ENCODE data around the gene RPL6. TPM values are rescaled to one million over a fixed set of nuclear protein-coding genes. Genes with fewer than 3 reads are reported as not detected.
"Not testable (repeated sequence)": the region's sequence is repeated elsewhere in the genome, so short reads cannot be mapped to it uniquely, and the experiment has no call there.

The RPL6 gene
- total and polyA plus RNA-seq, 9 of the 15 experiments (the other 6 are each of a cell fraction or from before 2014, with no cell fraction given) = 1,519 to 3,103 (median 2,396) TPM

DNA sequence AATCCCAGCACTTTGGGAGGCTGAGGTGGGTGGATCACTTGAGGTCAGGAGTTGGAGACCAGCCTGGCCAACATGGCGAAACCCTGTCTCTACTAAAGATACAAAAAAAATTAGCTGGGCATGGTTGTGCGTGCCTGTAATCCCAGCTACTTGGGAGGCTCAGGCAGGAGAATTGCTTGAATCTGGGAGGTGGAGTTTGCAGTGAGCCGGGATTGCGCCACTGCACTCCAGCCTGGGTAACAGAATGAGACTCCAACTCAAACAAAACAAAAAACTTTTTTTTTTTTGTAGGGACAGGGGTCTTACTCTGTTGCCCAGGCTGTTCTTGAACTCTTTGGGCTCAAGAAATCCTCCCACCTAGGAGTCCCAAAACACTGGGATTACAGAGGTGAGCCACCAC lies 6.1 kb upstream of the RPL6 start:
- DNase-seq (ENCODE audit: extremely low read depth in 1 of 4, low spot score in 3 of 4); H3K9me1 ChIP-seq (ENCODE audit: control insufficient read depth, insufficient read depth, low read length); ATAC-seq; H3K4me3 ChIP-seq; H3K4me2 ChIP-seq (ENCODE audit: insufficient read depth, low read length); H4K20me1 ChIP-seq (replicated peaks; ENCODE audit: control insufficient read depth, insufficient read depth, low read length); H3K9me3 ChIP-seq (replicated peaks; ENCODE audit: control insufficient read depth, insufficient read depth, low read depth, low read length); H3K9ac ChIP-seq (ENCODE audit: insufficient read depth in 1 of 2, low read depth in 2 of 2, low read length in 2 of 2); intact Hi-C loops (cut with micrococcal nuclease); H3K27ac ChIP-seq (ENCODE audit: extremely low read depth, low read depth, low read length); H3K27me3 ChIP-seq (ENCODE audit: control insufficient read depth in 2 of 2, insufficient read depth in 2 of 2, low read length in 2 of 2); H2AFZ ChIP-seq (ENCODE audit: low read depth, low read length); BruUV-seq (replicated peaks); CTCF ChIA-PET (ENCODE audit: low intra/inter-chr PET ratio); in situ Hi-C loops (cut with MboI); H3K36me3 ChIP-seq (ENCODE audit: control insufficient read depth, insufficient read depth, low read length); FAIRE-seq: not testable (repeated sequence)
- peak; percentile 53 for TF ChIP-seq CEBPB (tag; IDR thresholded peaks at IDR 0.05)
- peaks cover 18 to 20% of the 10 kb centered on the region in 2 experiments; a peak in 4 of 5 replicates for H3K4me1 ChIP-seq (replicated peaks in 1 of 2; ENCODE audit: control insufficient read depth in 2 of 2, insufficient read depth in 2 of 2, low read length in 2 of 2)
- POLR2A ChIA-PET = interaction anchor here (2.7 kb wide), 1 partner anchor 11 kb away, joined by 13 read pairs; no protein-coding TSS in a partner anchor
- H3K79me2 ChIP-seq (ENCODE audit: control insufficient read depth, insufficient read depth, low read length) = peaks cover 31% of the 10 kb centered on the region
- WGBS (ENCODE audit: insufficient coverage, low coverage, missing lambda C conversion rate) = 93% methylated on average over 3 of the region's 4 CpGs

GRCh38 chr12:112413855-112414625 lies 4.6 kb upstream of the RPL6 start:
- in situ Hi-C loops (cut with MboI) (no loop called here), intact Hi-C loops (cut with micrococcal nuclease) (no loop called here)
- Histone ChIP-seq H3K27ac (ENCODE audit: extremely low read depth, low read depth, low read length) (peak overlapping the region; percentile 55), H3K9me1 (ENCODE audit: control insufficient read depth, insufficient read depth, low read length) (no peaks in the 10 kb centered on the region), H3K4me3 (no peak overlapping the region), H4K20me1 (replicated peaks; ENCODE audit: control insufficient read depth, insufficient read depth, low read length) (no peaks in the 10 kb centered on the region; the same call in 1 of the 2 replicates), H3K9me3 (replicated peaks; ENCODE audit: control insufficient read depth, insufficient read depth, low read depth, low read length) (no peaks in the 10 kb centered on the region), H3K79me2 (ENCODE audit: control insufficient read depth, insufficient read depth, low read length) (peaks cover 21% of the 10 kb centered on the region), H3K36me3 (ENCODE audit: control insufficient read depth, insufficient read depth, low read length) (no peaks in the 10 kb centered on the region), H3K4me1 (replicated peaks in 1 of 2; ENCODE audit: control insufficient read depth in 2 of 2, insufficient read depth in 2 of 2, low read length in 2 of 2) (peaks cover 14 to 15% of the 10 kb centered on the region in 2 experiments; a peak in 4 of 5 replicates), H3K27me3 (ENCODE audit: control insufficient read depth in 2 of 2, insufficient read depth in 2 of 2, low read length in 2 of 2) (no peaks in the 10 kb centered on the region), H3K9ac (ENCODE audit: insufficient read depth in 1 of 2, low read depth in 2 of 2, low read length in 2 of 2) (0 out of 4 replicates have a peak overlapping the region, but pooled peaks of 1 of the 2 experiments have one; percentile 8), H3K4me2 (ENCODE audit: insufficient read depth, low read length) (peak overlapping the region; percentile 61), H2AFZ (ENCODE audit: low read depth, low read length) (peak overlapping the region; percentile 66)
- ChIA-PET CTCF (ENCODE audit: low intra/inter-chr PET ratio) (interaction anchor here (0.7 kb wide), 1 partner anchor 135 kb away, joined by 3 read pairs; no protein-coding TSS in a partner anchor), POLR2A (interaction anchor here (0.9 to 2.7 kb wide), 4 partner anchors 9 to 216 kb away, joined by 3 to 13 read pairs (median 4); no protein-coding TSS in a partner anchor)
- FAIRE-seq (peak; percentile 68), ATAC-seq (no peak), DNase-seq (ENCODE audit: extremely low read depth in 1 of 4, low spot score in 3 of 4) (peak in 2 of 4 experiments; percentile 39 to 48)
- BruUV-seq (replicated peaks) = no TSS peak
- WGBS (ENCODE audit: insufficient coverage, low coverage, missing lambda C conversion rate) = 8% methylated on average over 2 of the region's 2 CpGs
- TF ChIP-seq TEAD4 (IDR thresholded peaks at IDR 0.05; ENCODE audit: low read length) (peak; percentile 60), TEAD4 (CRISPR knock-in tag; IDR thresholded peaks at IDR 0.05; ENCODE audit: borderline replicate concordance) (no peak), FIP1L1 (IDR thresholded peaks at IDR 0.05; ENCODE audit: low read depth, low read length, poor library complexity, severe bottlenecking) (no peak), GATA2 (CRISPR knock-in tag; IDR thresholded peaks at IDR 0.05) (peak; percentile 47), SMAD3 (CRISPR knock-in tag; conservative IDR thresholded peaks at IDR 0.05) (no peak), KAT2B (IDR thresholded peaks at IDR 0.05; ENCODE audit: low read depth, low read length) (no peak), SMARCE1 (IDR thresholded peaks at IDR 0.05) (peak; percentile 65), ZEB2 (IDR thresholded peaks at IDR 0.05) (0 out of 2 replicates have a peak, but pooled peaks have one; percentile 22), ZFX (CRISPR knock-in tag; IDR thresholded peaks at IDR 0.05) (peak; percentile 40; the same call in 1 of the 2 replicates), JUND (IDR thresholded peaks at IDR 0.05; ENCODE audit: borderline replicate concordance, low read depth, low read length) (0 out of 2 replicates have a peak, but pooled peaks have one; percentile 6), JUND (tag; IDR thresholded peaks at IDR 0.05; ENCODE audit: borderline replicate concordance, low read depth, low read length) (no peak)
- TF ChIP-seq, protein P1, sequence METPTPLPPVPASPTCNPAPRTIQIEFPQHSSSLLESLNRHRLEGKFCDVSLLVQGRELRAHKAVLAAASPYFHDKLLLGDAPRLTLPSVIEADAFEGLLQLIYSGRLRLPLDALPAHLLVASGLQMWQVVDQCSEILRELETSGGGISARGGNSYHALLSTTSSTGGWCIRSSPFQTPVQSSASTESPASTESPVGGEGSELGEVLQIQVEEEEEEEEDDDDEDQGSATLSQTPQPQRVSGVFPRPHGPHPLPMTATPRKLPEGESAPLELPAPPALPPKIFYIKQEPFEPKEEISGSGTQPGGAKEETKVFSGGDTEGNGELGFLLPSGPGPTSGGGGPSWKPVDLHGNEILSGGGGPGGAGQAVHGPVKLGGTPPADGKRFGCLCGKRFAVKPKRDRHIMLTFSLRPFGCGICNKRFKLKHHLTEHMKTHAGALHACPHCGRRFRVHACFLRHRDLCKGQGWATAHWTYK (CRISPR knock-in tag; IDR thresholded peaks at IDR 0.05) = no peak

Data from K562 (cell line).